ENCODE results near the gene TMEM143. TPM values are rescaled to one million over a fixed set of nuclear protein-coding genes. Genes with fewer than 3 reads are reported as not detected.

TMEM143 gene
- total and polyA plus RNA-seq, 2 of the 8 experiments (the other 6 are each of a cell fraction or from before 2014, with no cell fraction given): 14.2 to 19.1 TPM

DNA sequence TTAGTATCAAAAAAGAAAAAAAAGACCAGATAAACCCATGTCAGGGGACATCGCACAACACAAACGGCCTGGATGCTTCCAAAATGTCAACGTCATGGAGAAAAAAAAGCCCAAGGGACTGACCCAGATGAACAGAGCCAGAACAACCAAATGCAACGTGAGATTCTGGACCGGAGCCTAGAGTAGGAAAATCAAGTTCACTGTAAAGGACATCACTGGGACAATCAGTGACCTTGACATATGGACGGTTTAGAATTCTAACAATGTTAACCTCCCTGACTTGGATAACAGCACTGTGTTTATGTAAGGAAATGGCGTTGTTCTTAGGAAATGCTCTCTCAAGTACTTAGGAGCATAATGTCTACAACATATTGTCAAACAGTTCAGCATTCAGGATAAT is 53.5 kb downstream of the TMEM143 start (continued):
- TF ChIP-seq CHD7 (IDR thresholded peaks at IDR 0.05; ENCODE audit: insufficient replicate concordance, low read length): no peak
- no peak for TF ChIP-seq GTF2F1 (IDR thresholded peaks at IDR 0.05; ENCODE audit: borderline replicate concordance, low read depth, low read length)
- TF ChIP-seq SIN3A (conservative IDR thresholded peaks at IDR 0.05 in 1 of 2, IDR thresholded peaks at IDR 0.05 in 1 of 2; ENCODE audit: low read depth in 1 of 2, low read length in 2 of 2): no peak
